ENCODE results near the gene DYNLT1. TPM values are rescaled to one million over a fixed set of nuclear protein-coding genes. Genes with fewer than 3 reads are reported as not detected.

Gene DYNLT1
- total and polyA plus RNA-seq, 2 of the 4 experiments (the other 2 are of a cell fraction): 235 to 349 TPM

DNA sequence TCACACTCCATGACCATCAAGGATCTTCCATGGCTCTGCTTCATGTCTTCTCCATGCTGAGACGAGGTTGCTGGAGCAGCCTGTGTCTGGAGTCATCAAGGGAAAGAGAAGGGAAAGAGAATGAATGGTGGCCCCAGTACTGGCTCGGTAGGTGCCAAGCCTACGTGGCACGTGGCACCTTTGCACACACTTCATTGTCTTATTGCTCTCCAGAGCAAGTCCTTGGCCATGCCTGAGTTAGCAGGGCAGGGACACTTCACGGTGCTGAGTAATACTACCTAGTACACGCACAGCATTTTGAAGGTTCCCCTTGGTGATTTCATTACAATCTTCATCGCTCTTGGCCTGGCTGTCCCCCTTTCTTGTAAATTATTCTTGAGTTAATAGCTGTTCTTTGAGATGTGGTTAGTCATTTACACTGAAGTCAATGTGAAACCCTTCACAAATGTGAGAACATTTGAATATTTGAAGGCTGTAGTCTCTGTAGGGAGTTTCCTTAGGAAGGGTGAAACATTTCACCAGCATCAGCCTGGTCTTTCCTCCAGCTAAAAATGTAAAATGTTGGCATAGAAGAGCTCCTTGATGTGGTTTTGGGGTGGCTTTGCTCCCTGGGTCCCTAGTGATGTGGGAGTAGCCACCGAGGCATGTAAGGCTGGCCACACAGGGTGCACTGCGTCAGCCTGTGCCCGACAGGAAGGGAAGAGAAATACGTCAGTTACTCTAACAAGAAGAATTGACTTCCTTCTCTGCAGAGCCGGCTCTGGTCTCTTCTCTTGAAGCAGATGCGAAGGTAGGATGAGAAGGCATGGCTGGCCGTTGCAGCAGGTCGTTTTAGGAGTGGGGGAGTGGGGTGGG, 5.0 kb upstream of the DYNLT1 start, which contains the start of gene SYTL3:
SYTL3 (plus strand) TSS at position 766 of the 855 bp plus-strand sequence. CDS start 13,215 bp downstream, outside the sequence.
- Histone ChIP-seq H3K4me3 (ENCODE audit: insufficient read depth, low read depth, low read length) (no peak within 1 kb of the TSS), H2BK5ac (ENCODE audit: low read depth, low read length, poor library complexity, severe bottlenecking) (peak within 1 kb of the TSS; percentile 75), H3K23ac (ENCODE audit: low read depth, low read length) (peak within 1 kb of the TSS; percentile 67), H2BK15ac (ENCODE audit: low read depth, low read length) (peak within 1 kb of the TSS; percentile 88; the same call in 2 of the 3 replicates), H3K18ac (ENCODE audit: low read depth, low read length) (peak within 1 kb of the TSS; percentile 86), H3K9ac (ENCODE audit: low read depth, low read length) (peak within 1 kb of the TSS; percentile 63), H3K4me2 (ENCODE audit: low read depth, low read length) (peak within 1 kb of the TSS; percentile 68), H2AK5ac (ENCODE audit: low read depth, low read length) (peak within 1 kb of the TSS; percentile 96), H3K36me3 (ENCODE audit: control insufficient read depth, insufficient read depth, low read length) (no peaks in the 10 kb centered on the region), H4K20me1 (ENCODE audit: insufficient read depth, low read length) (no peaks in the 10 kb centered on the region), H4K8ac (ENCODE audit: low read depth in 2 of 2, low read length in 2 of 2) (peak within 1 kb of the TSS; percentile 53 to 83), H3K9me1 (ENCODE audit: insufficient read depth, low read length) (peaks cover 21% of the 10 kb centered on the region), H2AFZ (replicated peaks; ENCODE audit: low read length, poor library complexity) (peak within 1 kb of the TSS; percentile 64), H3K14ac (replicated peaks; ENCODE audit: low read depth, low read length) (peak within 1 kb of the TSS; percentile 91), H3K56ac (ENCODE audit: extremely low read depth, insufficient read depth, low read length) (peak within 1 kb of the TSS; percentile 60), H3K79me1 (ENCODE audit: low read depth in 1 of 2, low read length in 2 of 2) (peaks cover 0 to 26% of the 10 kb centered on the region in 2 experiments; a peak in 2 of 4 replicates), H3K4ac (ENCODE audit: low read depth, low read length) (peak within 1 kb of the TSS; percentile 96), H3K27ac (ENCODE audit: insufficient read depth, low read length) (peak within 1 kb of the TSS; percentile 94), H4K5ac (ENCODE audit: low read depth, low read length) (peak within 1 kb of the TSS; percentile 50), H2AK9ac (replicated peaks; ENCODE audit: low read depth, low read length, poor library complexity) (peak within 1 kb of the TSS; percentile 57), H4K91ac (ENCODE audit: insufficient read depth, low read depth, low read length) (peak within 1 kb of the TSS; percentile 90), H3K4me1 (ENCODE audit: control insufficient read depth, insufficient read depth, low read length) (peaks cover 28% of the 10 kb centered on the region), H3K27me3 (ENCODE audit: control insufficient read depth, insufficient read depth, low read length) (no peaks in the 10 kb centered on the region), H2BK20ac (ENCODE audit: low read depth, low read length) (peak within 1 kb of the TSS; percentile 89), H2BK120ac (ENCODE audit: low read depth, low read length) (peak within 1 kb of the TSS; percentile 94), H3K9me3 (ENCODE audit: control insufficient read depth, insufficient read depth, low read length) (no peaks in the 10 kb centered on the region)
- peak; percentile 82 for DNase-seq
- dilution Hi-C loops (cut with HindIII; ENCODE audit: low sequenced_read_pairs, unreplicated experiment) (no loop called here), in situ Hi-C loops (cut with MboI; ENCODE audit: low sequenced_read_pairs) (loop anchor here (25.0 kb wide), 1 partner anchor 1063 kb away; no protein-coding TSS in a partner anchor), intact Hi-C loops (cut with micrococcal nuclease) (no loop called here)
- POLR2A ChIA-PET (ENCODE audit: unreplicated experiment): no interaction called here
- WGBS, 2 experiments (ENCODE audit: extremely low coverage in 2 of 2, insufficient read length in 1 of 2): 52% methylated on average over 3 of the region's 15 CpGs; no CpG with 5 or more reads in 1 of the 2 experiments
- no peak for ATAC-seq (ENCODE audit: low read depth)
- TF ChIP-seq POLR2A (IDR thresholded peaks at IDR 0.05; ENCODE audit: low read depth, low read length) (peak; percentile 65), CTCF (conservative IDR thresholded peaks at IDR 0.05; ENCODE audit: low read depth, low read length) (no peak)
- CTCF ChIA-PET: interaction anchor here (0.7 to 1.3 kb wide), 3 partner anchors 12 to 435 kb away, joined by 3 to 4 read pairs (median 3); no protein-coding TSS in a partner anchor
- BruUV-seq (replicated peaks): no TSS peak

Data from IMR-90 (cell line).